Right lobe of liver (tissue), 6 donors: Measurements from ENCODE around the gene MOGAT3. TPM values are rescaled to one million over a fixed set of nuclear protein-coding genes. Genes with fewer than 3 reads are reported as not detected.

Experiments used
- ATAC-seq, 4 donors: fragments of 200-7000 bp; cut with Tn5 transposase; one replicate each; pipeline ENCODE4 v1.9.1; 2020; ENCODE audit warnings: mild to moderate bottlenecking in 4 of 4, moderate library complexity in 4 of 4
- DNase-seq, 3 donors: peaks; one replicate each; pipeline ENCODE4 v3.0.0-alpha.2; 2020
- H3K27ac ChIP-seq, 3 donors: fragments of 200-600 bp; one replicate each; pipeline ENCODE4 v1.8.0; 2022
- H3K27me3 ChIP-seq, 2 donors: fragments of 200-600 bp; one replicate each; pipeline ENCODE4 v1.8.0; 2022
- H3K36me3 ChIP-seq, 4 donors: fragments of 200-600 bp; sonication (generic) in 1 of 4; one replicate each; pipeline versions ENCODE4 v1.5.1 to v1.8.0; 2017 to 2022; ENCODE audit warnings: control low read depth in 1 of 4
- H3K4me1 ChIP-seq, 4 donors: fragments of 200-600 bp; sonication (generic) in 1 of 4; one replicate each; pipeline versions ENCODE4 v1.5.1 to v1.8.0; 2017 to 2022; ENCODE audit warnings: control low read depth in 1 of 4
- H3K4me3 ChIP-seq, 3 donors: fragments of 200-600 bp; one replicate each; pipeline ENCODE4 v1.8.0; 2022
- H3K9me3 ChIP-seq, 4 donors: fragments of 200-600 bp; sonication (generic) in 1 of 4; one replicate each; pipeline versions ENCODE4 v1.5.1 to v1.8.0; 2017 to 2022; ENCODE audit warnings: control low read depth in 1 of 4
- CTCF ChIP-seq, 4 donors: fragments of 200-600 bp in 3 of 4; fragments of 450-650 bp in 1 of 4; IDR thresholded peaks; one replicate each; pipeline versions ENCODE4 v1.5.1 to v1.8.0; 2016 to 2022; ENCODE audit warnings: antibody characterized with exemption in 4 of 4, mild to moderate bottlenecking in 2 of 4
- POLR2A ChIP-seq: fragments of 450-650 bp; IDR thresholded peaks from one replicate; pipeline ENCODE4 v1.6.1; 2017; ENCODE audit warnings: antibody characterized with exemption, mild to moderate bottlenecking
- WGBS: methylation state at CpG from one replicate; pipeline ENCODE4 v1.1.6; 2018; ENCODE audit warnings: low coverage, low lambda C conversion rate; ENCODE audit not compliant: insufficient coverage; ENCODE audit errors: missing lambda C conversion rate; 5-methylcytosine and 5-hydroxymethylcytosine counted together
- intact Hi-C, 2 donors: fragments of 100-400 bp; cut with DNase I; formaldehyde crosslinking; loops; one replicate each; pipeline versions ENCODE4 v1.11.2 to v1.14.1; 2022
- total RNA-seq, 6 experiments: library from RNA; depleted of rRNA in 2 of 6; stranded (reverse); fragments of >200 nt in 2 of 6; fragmentation: NEBNext Ultra II Directional in 3 of 6; extraction: Animal tissue kit (Norgen Biotek cat#: 25700) in 3 of 6; gene quantifications; one replicate each; pipeline versions ENCODE4 v1.1.0 to v1.2.4, GENCODE V29; 2016 to 2023
- donor health status: DM: no; HTN: yes; CAD: no.
- donor health status: DM: no; HTN: no; CAD: no.
- donor health status: DM: no; HTN: no; CAD: no.
- donor health status: DM: no; HTN: yes; CAD: no.
- donor health status: DM: no; HTN: yes; CAD: no.

The MOGAT3 gene
- total RNA-seq, 6 experiments from 2014 or later = 8.4 to 28.6 (median 15.7) TPM

GRCh38 chr7:101175664-101176063, 25.2 kb downstream of the MOGAT3 start:
- Histone ChIP-seq H3K27me3 (peaks cover 5 to 46% of the 10 kb centered on the region in 2 donors), H3K36me3 (no peaks in the 10 kb centered on the region), H3K4me3 (no peak overlapping the region), H3K27ac (no peak overlapping the region), H3K4me1 (peaks cover 0 to 18% (median 0%) of the 10 kb centered on the region in 4 donors), H3K9me3 (no peaks in the 10 kb centered on the region)
- no peak for DNase-seq
- no peak for TF ChIP-seq CTCF (IDR thresholded peaks at IDR 0.05)
- no peak for TF ChIP-seq POLR2A
- 8% methylated on average over 3 of the region's 3 CpGs for WGBS
- ATAC-seq = peak in 2 of 4 donors; percentile 25 to 29
- intact Hi-C loops = no loop called here

- no peaks in the 10 kb centered on the region for H3K9me3 ChIP-seq
- H3K4me3 ChIP-seq = no peak overlapping the region
- no peak overlapping the region for H3K27ac ChIP-seq
- no peak for DNase-seq
- peaks cover 5 to 39% of the 10 kb centered on the region in 2 donors for H3K27me3 ChIP-seq
- ATAC-seq = no peak
- 17% methylated on average over 11 of the region's 28 CpGs for WGBS
- intact Hi-C loops = no loop called here
- no peak for TF ChIP-seq POLR2A
- no peak for TF ChIP-seq CTCF (IDR thresholded peaks at IDR 0.05)
- peaks cover 0 to 18% (median 0%) of the 10 kb centered on the region in 4 donors for H3K4me1 ChIP-seq
- no peaks in the 10 kb centered on the region for H3K36me3 ChIP-seq
Measured at GRCh38 chr7:101174322-101174854, 26.4 kb downstream of the MOGAT3 start.

- no peak overlapping the region for H3K4me3 ChIP-seq
- no peaks in the 10 kb centered on the region for H3K36me3 ChIP-seq
- no peaks in the 10 kb centered on the region for H3K9me3 ChIP-seq
- no peak for DNase-seq
- peak in 2 of 4 donors; percentile 19 to 31 for ATAC-seq
- intact Hi-C loops = no loop called here
- H3K27me3 ChIP-seq = peaks cover 5 to 39% of the 10 kb centered on the region in 2 donors
- TF ChIP-seq CTCF (IDR thresholded peaks at IDR 0.05) = no peak
- TF ChIP-seq POLR2A = no peak
- H3K27ac ChIP-seq = no peak overlapping the region
- peaks cover 0 to 18% (median 0%) of the 10 kb centered on the region in 4 donors for H3K4me1 ChIP-seq
- whole genome bisulfite sequencing = 7% methylated on average over 12 of the region's 16 CpGs
Measured at GRCh38 chr7:101173752-101174244, 27.0 kb downstream of the MOGAT3 start.

- H3K4me3 ChIP-seq = no peak overlapping the region
- DNase-seq (peak; percentile 82 to 86 (median 83)), ATAC-seq (peak; percentile 70 to 87 (median 76))
- H3K27ac ChIP-seq = no peak overlapping the region
- H3K27me3 ChIP-seq = peaks cover 5 to 39% of the 10 kb centered on the region in 2 donors
- TF ChIP-seq CTCF (IDR thresholded peaks at IDR 0.05) = no peak
- TF ChIP-seq POLR2A = no peak
- no peaks in the 10 kb centered on the region for H3K9me3 ChIP-seq
- H3K4me1 ChIP-seq = peaks cover 0 to 18% (median 0%) of the 10 kb centered on the region in 4 donors
- no peaks in the 10 kb centered on the region for H3K36me3 ChIP-seq
- intact Hi-C loops = no loop called here
- WGBS = 1% methylated on average over 19 of the region's 53 CpGs
Measured at GRCh38 chr7:101172854-101173751, 27.7 kb downstream of the MOGAT3 start.
